Muscle of arm (tissue), 12 donors: ENCODE data around the gene GALNT9. TPM values are rescaled to one million over a fixed set of nuclear protein-coding genes. Genes with fewer than 3 reads are reported as not detected.
"Not testable (repeated sequence)": the region's sequence is repeated elsewhere in the genome, so short reads cannot be mapped to it uniquely, and the experiment has no call there.

Experiments
- DNase-seq: peaks from one replicate; pipeline ENCODE4 v3.0.0-alpha.2; 2013
- polyA plus RNA-seq, 12 donors: library from polyadenylated mRNA; unstranded; fragments of 120-200 nt; gene quantifications; one replicate each; pipeline ENCODE4 v1.2.1, GENCODE V29; 2013; ENCODE audit not compliant: insufficient read length in 12 of 12

Gene GALNT9
- polyA plus RNA-seq, 12 donors, result 0.75 to 10.6 (median 1.6) TPM; not detected in 2

DNA sequence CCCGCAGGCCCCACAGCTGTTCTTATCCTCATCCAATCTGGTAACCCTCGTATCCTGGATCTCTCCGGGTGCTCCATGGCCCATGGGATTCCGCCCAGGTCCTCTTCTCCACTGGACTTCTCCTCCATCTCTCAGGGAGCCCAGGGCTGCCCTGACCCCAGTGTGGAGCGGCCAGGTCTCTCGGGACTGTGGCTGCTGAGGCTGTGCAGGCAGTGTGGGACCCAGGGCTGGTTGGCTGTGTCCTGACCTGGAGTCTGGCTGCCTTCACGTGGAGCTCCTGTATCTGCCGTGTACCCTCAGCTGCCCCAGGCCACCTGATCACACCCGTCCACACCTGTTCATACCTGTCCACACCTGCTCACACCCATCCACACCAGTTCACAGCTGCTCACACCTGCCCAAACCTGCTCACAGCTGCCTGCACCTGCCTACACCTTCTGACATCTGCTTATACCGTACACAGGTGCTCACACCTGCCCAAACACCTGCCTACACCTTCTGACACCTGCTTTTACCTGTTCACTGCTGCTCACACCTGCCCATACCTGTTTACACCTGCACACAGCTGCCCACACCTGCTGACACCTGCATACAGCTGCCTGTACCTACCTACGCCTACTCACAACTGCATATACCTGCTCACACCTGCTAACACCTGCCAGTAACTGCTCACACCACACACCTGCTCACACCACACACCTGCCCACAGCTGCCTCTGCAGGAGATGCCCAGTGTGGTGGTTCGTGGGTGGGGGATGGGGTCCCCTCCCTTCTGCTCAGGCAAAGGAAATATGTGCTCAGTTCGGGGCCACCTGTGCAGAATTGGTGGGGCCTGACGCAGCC lies 92.2 kb downstream of the GALNT9 start:
- no peak for DNase-seq

GRCh38 chr12:132236129-132236929 lies 93.1 kb downstream of the GALNT9 start:
- no peak for DNase-seq

DNA sequence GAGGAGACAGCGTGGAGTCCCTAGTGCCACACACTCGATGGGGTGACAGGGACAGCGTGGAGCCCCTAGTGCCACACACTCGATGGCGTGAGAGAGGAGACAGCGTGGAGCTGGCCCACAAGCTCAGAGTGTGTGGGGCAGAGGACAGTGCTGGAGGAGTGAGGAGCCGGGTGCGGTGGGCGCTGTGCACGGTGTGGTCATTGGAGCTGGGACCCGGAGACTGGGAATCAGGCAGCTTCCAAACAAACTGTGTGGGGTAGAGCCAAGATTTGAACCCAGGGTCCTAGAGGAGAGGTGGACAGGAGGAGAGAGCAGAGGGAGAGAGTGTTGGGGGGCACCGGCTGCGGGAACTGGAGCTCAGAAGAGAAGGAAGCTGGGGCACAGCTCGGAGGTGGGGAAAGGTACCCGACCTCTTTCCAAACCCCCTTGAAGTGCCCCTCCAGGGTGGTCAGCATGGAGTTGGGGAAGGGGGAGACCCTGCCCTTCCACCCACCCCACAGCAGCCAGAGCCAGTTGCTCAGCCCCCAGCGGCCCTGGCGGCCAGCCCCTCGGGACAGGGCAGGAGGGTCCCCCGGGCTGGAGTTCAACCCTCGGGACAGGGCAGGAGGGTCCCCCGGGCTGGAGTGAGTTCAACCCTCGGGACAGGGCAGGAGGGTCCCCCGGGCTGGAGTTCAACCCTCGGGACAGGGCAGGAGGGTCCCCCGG lies 94.1 kb downstream of the GALNT9 start:
- DNase-seq, result no peak

DNA sequence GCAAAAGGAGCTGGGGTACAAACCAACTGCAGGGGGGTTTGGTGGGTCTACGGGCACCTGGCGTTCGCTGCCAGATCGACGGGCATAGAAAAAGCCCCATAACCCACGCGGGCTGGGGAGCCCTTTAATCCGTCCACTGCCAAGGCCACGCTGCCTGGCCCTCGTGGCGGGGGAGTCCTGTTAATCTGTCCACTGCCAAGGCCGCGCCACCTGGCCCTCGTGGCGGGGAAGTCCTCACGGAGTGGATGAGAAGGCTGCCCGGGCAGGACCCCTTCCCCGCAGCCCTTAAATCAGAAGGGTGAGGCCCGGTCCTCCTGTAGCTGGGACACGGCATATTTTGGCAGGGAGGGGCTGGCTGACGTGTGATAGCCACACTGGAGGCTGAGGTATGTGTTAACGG lies 99.0 kb downstream of the GALNT9 start:
- DNase-seq, result no peak

DNA sequence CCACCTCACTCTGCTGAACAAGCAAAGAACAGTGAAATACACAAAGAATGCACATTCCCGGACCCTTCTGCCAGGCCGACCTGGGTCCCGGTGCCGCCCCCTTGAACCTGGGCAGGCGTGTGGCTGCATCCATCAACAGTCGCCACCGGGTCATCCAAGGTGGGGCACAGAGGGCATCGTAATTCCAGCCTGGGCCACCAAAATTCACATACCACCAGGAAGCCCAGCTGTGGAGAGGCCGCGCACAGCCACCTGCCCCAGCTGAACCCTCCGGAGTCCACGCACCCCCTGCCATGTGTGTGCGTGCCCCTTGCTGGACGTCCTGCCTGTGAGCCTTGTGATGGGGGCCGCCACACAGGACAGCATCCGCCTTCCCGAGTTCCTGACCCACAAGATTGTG lies 99.5 kb downstream of the GALNT9 start:
- DNase-seq, result no peak

- DNase-seq, result no peak
These were observed 100.1 kb downstream of the GALNT9 start for GRCh38 chr12:132229193-132229760.

GRCh38 chr12:132228476-132229192 lies 100.8 kb downstream of the GALNT9 start:
- DNase-seq, result no peak

DNA sequence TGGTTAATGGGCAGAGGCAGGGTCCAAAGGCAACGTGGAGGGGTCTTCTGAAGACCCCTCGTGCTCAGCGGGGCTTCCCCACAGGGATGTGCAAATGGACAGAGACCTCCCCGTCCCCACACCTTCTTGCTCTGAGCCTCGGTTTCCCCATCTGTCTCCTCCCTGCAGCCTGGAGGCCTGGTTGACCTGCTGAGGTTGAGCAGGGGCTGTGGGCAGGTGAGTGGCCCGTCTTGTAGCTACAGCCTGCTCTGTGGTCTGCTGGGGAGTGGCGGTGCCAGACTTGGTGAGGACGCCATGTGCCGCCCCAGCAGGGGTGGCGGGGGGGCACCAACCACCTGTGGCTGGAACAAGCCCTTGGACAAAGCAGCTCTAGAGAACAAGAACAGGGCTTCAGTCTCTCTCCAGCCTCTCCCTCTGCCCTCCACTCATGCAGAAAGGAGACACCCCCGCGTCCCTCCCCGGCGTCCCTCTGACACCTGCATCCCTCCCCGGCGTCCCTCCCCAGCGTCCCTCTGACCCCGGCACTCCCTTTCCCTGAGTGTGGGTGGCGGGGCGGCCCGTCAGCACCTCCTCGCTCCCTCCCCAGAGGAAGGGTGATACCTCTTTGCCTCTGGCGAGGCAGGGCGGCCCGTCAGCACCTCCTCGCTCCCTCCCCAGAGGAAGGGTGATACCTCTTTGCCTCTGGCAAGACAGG lies 101.5 kb downstream of the GALNT9 start:
- no peak for DNase-seq

GRCh38 chr12:132227118-132227517 lies 102.3 kb downstream of the GALNT9 start:
- DNase-seq, result no peak

- DNase-seq, result no peak
These were observed 102.8 kb downstream of the GALNT9 start for GRCh38 chr12:132226604-132227003.

- no peak for DNase-seq
These were observed 104.2 kb downstream of the GALNT9 start for GRCh38 chr12:132225214-132225613.

DNA sequence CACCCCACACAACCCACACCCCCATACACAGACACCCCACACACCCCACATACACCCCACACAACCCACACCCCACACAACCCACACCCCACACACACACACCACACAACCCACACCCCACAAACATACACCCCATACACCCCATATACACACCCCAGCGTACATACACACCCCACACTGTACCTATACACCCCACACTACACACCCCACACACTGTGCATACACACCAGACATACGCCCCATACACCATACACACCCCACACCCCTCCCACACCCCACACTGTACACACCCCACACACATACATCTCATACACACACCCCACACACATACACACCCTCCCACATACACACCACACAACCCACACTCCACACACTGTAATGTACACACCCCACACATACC lies 104.9 kb downstream of the GALNT9 start:
- DNase-seq, result no peak

GRCh38 chr12:132222808-132223173 lies 106.6 kb downstream of the GALNT9 start:
- DNase-seq, result no peak

DNA sequence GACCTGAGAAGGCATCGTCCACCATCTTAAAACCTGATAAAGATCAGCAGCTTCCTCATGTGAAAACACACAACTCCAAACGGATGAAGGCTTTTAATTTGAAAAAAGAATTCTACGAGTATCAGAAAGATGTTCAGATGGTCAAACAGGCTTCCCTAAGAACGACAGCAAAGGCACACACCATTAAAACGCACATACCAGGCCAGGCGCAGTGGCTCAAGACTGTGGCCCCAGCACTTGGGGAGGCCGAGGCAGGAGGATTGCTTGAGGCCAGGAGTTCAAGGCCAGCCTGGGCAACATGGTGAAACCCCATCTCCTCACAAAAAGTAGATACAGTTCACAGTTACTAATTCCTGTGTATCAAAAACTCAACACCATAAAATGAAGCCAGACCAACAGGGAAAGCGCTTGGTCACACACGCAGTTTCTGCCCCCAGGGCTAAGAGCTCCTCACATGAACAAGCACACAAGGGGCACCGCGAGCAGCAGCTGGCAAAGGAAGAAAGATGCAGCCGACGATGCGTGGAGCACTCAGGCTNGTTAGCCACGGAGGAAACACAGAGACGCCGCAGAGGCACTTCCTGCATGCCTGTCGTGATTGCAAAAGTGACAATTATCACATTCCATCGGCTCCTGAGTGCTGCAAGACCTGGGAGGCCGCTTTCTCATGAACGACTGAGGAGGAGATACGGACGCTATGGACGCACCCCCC lies 107.1 kb downstream of the GALNT9 start:
- no peak for DNase-seq

DNA sequence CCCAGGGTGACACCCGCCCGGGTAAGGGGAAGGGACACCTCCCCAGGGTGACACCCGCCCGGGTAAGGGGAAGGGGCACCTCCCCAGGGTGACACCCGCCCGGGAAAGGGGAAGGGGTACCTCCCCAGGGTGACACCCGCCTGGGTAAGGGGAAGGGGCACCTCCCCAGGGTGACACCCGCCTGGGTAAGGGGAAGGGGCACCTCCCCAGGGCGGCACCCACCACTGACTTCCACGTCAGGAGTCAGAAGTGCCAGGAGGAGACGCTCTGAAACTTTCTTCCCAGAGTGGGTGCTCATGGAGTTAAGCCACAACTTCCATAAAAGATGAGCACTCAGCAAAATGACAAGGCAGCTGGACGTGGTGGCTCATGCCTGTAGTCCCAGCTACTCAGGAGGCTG lies 109.6 kb downstream of the GALNT9 start:
- DNase-seq, result not testable (repeated sequence)

GRCh38 chr12:132219323-132219722 lies 110.1 kb downstream of the GALNT9 start:
- DNase-seq, result no peak

DNA sequence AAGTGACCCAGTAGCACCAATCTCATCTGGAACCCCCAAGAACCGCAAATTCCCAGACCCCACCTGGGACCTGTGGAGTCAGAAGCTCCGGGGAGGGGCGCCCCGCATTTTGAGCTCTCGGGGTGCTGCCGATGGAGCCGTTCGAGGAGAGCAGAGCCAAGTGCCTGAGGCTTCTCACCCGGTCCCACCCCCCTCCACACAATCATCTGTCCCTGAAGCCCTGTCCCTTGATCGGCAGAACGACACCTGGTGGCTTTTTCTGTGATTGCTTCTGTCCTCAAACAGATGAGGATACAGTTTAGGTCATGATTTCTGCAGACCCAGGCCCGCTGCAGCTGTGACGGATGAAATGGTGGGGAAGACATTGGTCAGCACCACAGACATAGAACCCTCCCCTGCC lies 110.5 kb downstream of the GALNT9 start:
- no peak for DNase-seq

GRCh38 chr12:132218527-132218875 lies 110.9 kb downstream of the GALNT9 start:
- no peak for DNase-seq

- no peak for DNase-seq
These were observed 111.4 kb downstream of the GALNT9 start for GRCh38 chr12:132217800-132218526.

- no peak for DNase-seq
These were observed 112.0 kb downstream of the GALNT9 start for GRCh38 chr12:132217371-132217770.
